GM21528 (cell line): ENCODE measurements around the gene AGBL4.
"Not testable (repeated sequence)": the region's sequence is repeated elsewhere in the genome, so short reads cannot be mapped to it uniquely, and the experiment has no call there.

ENCODE experiments used
- ATAC-seq: cut with Tn5 transposase; IDR thresholded peaks from one replicate; pipeline ENCODE4 v1.9.1; 2021; ENCODE audit warnings: mild to moderate bottlenecking, moderate library complexity; ENCODE audit not compliant: unreplicated experiment, low FRiP score

AGBL4 gene

GRCh38 chr1:49052102-49052501, 971.7 kb downstream of the AGBL4 start:
- ATAC-seq, result no peak

- no peak for ATAC-seq
Measured at GRCh38 chr1:49051647-49052046, 972.1 kb downstream of the AGBL4 start.

- ATAC-seq, result no peak
Measured at GRCh38 chr1:49050041-49050440, 973.7 kb downstream of the AGBL4 start.

- no peak for ATAC-seq
Measured at GRCh38 chr1:49048188-49048587, 975.6 kb downstream of the AGBL4 start.

GRCh38 chr1:49046305-49046704, 977.4 kb downstream of the AGBL4 start:
- no peak for ATAC-seq

GRCh38 chr1:49045371-49045770, 978.4 kb downstream of the AGBL4 start:
- ATAC-seq, result no peak

- ATAC-seq, result no peak
Measured at GRCh38 chr1:49036700-49037099, 987.1 kb downstream of the AGBL4 start.

- no peak for ATAC-seq
Measured at GRCh38 chr1:49028396-49028795, 995.4 kb downstream of the AGBL4 start.

- ATAC-seq, result no peak
Measured at GRCh38 chr1:49026230-49026811, 997.4 kb downstream of the AGBL4 start.

GRCh38 chr1:49016030-49016977, 1007.5 kb downstream of the AGBL4 start:
- ATAC-seq, result no peak

- no peak for ATAC-seq
Measured at GRCh38 chr1:49013079-49013478, 1010.7 kb downstream of the AGBL4 start.

- not testable (repeated sequence) for ATAC-seq
Measured at GRCh38 chr1:49002981-49003380, 1020.8 kb downstream of the AGBL4 start.

- no peak for ATAC-seq
Measured at GRCh38 chr1:48999321-48999720, 1024.4 kb downstream of the AGBL4 start.

GRCh38 chr1:48996311-48996710, 1027.4 kb downstream of the AGBL4 start:
- no peak for ATAC-seq

- ATAC-seq, result no peak
Measured at GRCh38 chr1:48988633-48989197, 1035.0 kb downstream of the AGBL4 start.

GRCh38 chr1:48979940-48980339, 1043.8 kb downstream of the AGBL4 start:
- no peak for ATAC-seq

GRCh38 chr1:48978413-48978812, 1045.3 kb downstream of the AGBL4 start:
- ATAC-seq, result no peak

GRCh38 chr1:48977273-48977672, 1046.5 kb downstream of the AGBL4 start:
- no peak for ATAC-seq

GRCh38 chr1:48969971-48970370, 1053.8 kb downstream of the AGBL4 start:
- no peak for ATAC-seq

GRCh38 chr1:48967318-48967717, 1056.4 kb downstream of the AGBL4 start:
- no peak for ATAC-seq

- no peak for ATAC-seq
Measured at GRCh38 chr1:48966583-48966982, 1057.2 kb downstream of the AGBL4 start.

GRCh38 chr1:48960320-48960719, 1063.4 kb downstream of the AGBL4 start:
- no peak for ATAC-seq
